GM12878 (cell line): ENCODE data around the gene PRKCZ. TPM values are rescaled to one million over a fixed set of nuclear protein-coding genes. Genes with fewer than 3 reads are reported as not detected.
A peak's percentile ranks its signal among the peaks of the same experiment; 100 is the strongest.

Experiments used
- ATF3 ChIP-seq: IDR thresholded peaks from 2 replicates; pipeline ENCODE4 v1.6.1; 2011; ENCODE audit warnings: low read depth, mild to moderate bottlenecking, low read length, moderate library complexity, borderline replicate concordance; ENCODE audit errors: extremely low read depth
- BHLHE40 ChIP-seq, 2 experiments: fragments of 450-650 bp in 1 of 2; IDR thresholded peaks; 2 replicates each; pipeline ENCODE4 v1.6.1; 2011 to 2017; ENCODE audit warnings: low read depth in 2 of 2, borderline replicate concordance in 1 of 2, improper control_type of control experiment in 1 of 2, low read length in 1 of 2, mild to moderate bottlenecking in 1 of 2
- BRCA1 ChIP-seq: IDR thresholded peaks from 2 replicates; pipeline ENCODE4 v1.6.1; 2011; ENCODE audit warnings: low read depth, low read length, improper control_type of control experiment
- FOXM1 ChIP-seq: IDR thresholded peaks from 2 replicates; pipeline ENCODE4 v1.6.1; 2012; ENCODE audit warnings: low read depth, mild to moderate bottlenecking, inconsistent platforms, low read length, moderate library complexity
- HCFC1 ChIP-seq: fragments of 150-350 bp; IDR thresholded peaks from 2 replicates; pipeline ENCODE4 v1.6.1; 2014; ENCODE audit warnings: low read length
- KAT2A ChIP-seq: conservative IDR thresholded peaks from 2 replicates; pipeline ENCODE4 v1.6.1; 2011; ENCODE audit warnings: low read depth, low read length; ENCODE audit not compliant: control insufficient read depth
- MYC ChIP-seq: IDR thresholded peaks from 2 replicates; pipeline ENCODE4 v1.6.1; 2011; ENCODE audit warnings: mild to moderate bottlenecking, low read length, moderate library complexity, inconsistent platforms; ENCODE audit not compliant: insufficient read depth, insufficient replicate concordance, insufficient read length, severe bottlenecking
- PAX8 ChIP-seq: fragments of 450-650 bp; IDR thresholded peaks from 2 replicates; pipeline ENCODE4 v1.6.1; 2017; ENCODE audit warnings: mild to moderate bottlenecking, moderate library complexity
- POLR2A ChIP-seq: IDR thresholded peaks from 2 replicates; pipeline ENCODE4 v1.6.1; 2011; ENCODE audit warnings: low read depth, mild to moderate bottlenecking, low read length
- RBBP5 ChIP-seq: fragments of 200-600 bp; sonication (generic); conservative IDR thresholded peaks from 2 replicates; pipeline ENCODE4 v1.6.1; 2016
- RCOR1 ChIP-seq: conservative IDR thresholded peaks from 2 replicates; pipeline ENCODE4 v1.6.1; 2012; ENCODE audit warnings: low read depth, low read length, improper control_type of control experiment
- SP1 ChIP-seq: IDR thresholded peaks from one replicate; pipeline ENCODE4 v1.6.1; 2011; ENCODE audit warnings: low read depth, low read length
- WRNIP1 ChIP-seq: IDR thresholded peaks from 2 replicates; pipeline ENCODE4 v1.6.1; 2011; ENCODE audit warnings: low read depth, low read length, improper control_type of control experiment, borderline replicate concordance
- ZNF274 ChIP-seq: IDR thresholded peaks from one replicate; pipeline ENCODE4 v1.8.0; 2011; ENCODE audit not compliant: insufficient read length, insufficient read depth
- ZNF592 ChIP-seq: fragments of 450-650 bp; IDR thresholded peaks from 2 replicates; pipeline ENCODE4 v1.6.1; 2017; ENCODE audit warnings: mild to moderate bottlenecking, moderate library complexity
- polyA plus RNA-seq, 11 experiments: library from polyadenylated mRNA; depleted of rRNA in 4 of 11; unstranded in 6 of 11; stranded (reverse) in 5 of 11; fragments of >200 nt; fragmentation: Nextera tagmentation in 4 of 11; fragmentation: Illumina TruSeq in 1 of 11; extraction: Ambion mirVana in 4 of 11; extraction: Trizol in 1 of 11; gene quantifications; 1 replicate in 1 of 11; 2 replicates in 10 of 11; pipeline versions ENCODE4 v1.2.1 to v1.2.3, GENCODE V29; 2011 to 2016; ENCODE audit warnings: inconsistent platforms in 2 of 11, missing spikeins in 2 of 11, low read depth in 1 of 11
- total RNA-seq, 4 experiments: library from RNA; depleted of rRNA in 3 of 4; stranded (reverse); fragments of >200 nt in 3 of 4; fragmentation: Illumina TruSeq in 1 of 4; extraction: Trizol in 1 of 4; gene quantifications; 2 replicates each; pipeline versions ENCODE4 v1.2.1 to v1.2.3, GENCODE V29; 2013 to 2021
- TF ChIP-seq, protein P1 (sequence below), 3 experiments: IDR thresholded peaks in 2 of 3; conservative IDR thresholded peaks in 1 of 3; 2 replicates each; pipeline ENCODE4 v1.5.1; 2011; ENCODE audit warnings: low read depth in 3 of 3, low read length in 3 of 3, mild to moderate bottlenecking in 3 of 3, control low read depth in 2 of 3, moderate library complexity in 2 of 3, inconsistent platforms in 1 of 3, mixed read lengths in 1 of 3; ENCODE audit not compliant: control insufficient read depth in 2 of 3, insufficient read depth in 1 of 3; ENCODE audit errors: extremely low read depth in 1 of 3
- TF ChIP-seq, protein P2 (sequence below): fragments of 450-650 bp; formaldehyde crosslinking; IDR thresholded peaks from 2 replicates; pipeline ENCODE4 v1.4.0; 2022; ENCODE audit warnings: mild to moderate bottlenecking, moderate library complexity

PRKCZ gene
- total and polyA plus RNA-seq, 10 of the 15 experiments (the other 5 are each of a cell fraction or from before 2014, with no cell fraction given), result 0.05 to 1.9 (median 0.64) TPM; not detected in 1

DNA sequence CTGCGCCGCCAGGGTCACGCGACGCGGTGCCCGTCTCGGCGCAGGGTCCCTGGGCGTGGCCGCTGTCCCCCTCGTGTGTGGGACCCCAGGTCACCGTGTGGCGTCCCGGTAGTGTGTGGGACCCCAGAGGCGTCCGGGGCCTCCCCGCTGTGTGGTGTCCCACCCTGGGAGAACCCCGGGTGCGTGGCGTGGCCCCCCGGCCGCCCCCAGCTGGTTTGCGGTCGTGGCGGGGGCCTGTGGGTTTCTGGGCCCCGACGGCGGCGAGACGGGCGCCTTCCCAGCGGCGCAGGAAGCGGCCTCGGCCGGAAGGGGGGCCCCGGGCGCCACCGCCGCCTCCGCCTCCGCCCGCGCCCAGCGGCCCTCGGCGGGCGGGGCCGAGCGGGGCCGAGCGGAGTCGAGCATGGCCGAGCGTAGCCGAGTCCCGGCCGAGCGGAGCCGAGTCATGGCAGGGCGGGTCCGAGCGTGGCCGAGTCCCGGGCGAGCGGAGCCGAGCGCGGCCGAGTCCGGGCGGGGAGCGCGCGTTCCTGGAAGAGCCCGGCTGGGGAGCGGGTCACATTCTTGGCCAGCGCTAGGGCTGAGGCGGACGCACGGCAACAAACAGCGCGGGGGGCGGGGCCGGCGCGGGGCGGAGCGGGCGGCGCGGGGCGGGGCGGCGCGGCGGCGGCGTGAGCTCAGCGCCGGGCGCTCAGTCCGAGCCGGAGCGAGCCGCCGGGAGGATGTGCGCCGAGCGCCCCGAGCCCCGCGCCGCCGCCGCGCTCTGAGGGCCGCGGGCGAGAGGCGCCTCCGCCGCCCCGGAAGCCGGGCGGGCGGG is 177.3 kb downstream of the PRKCZ start (continued):
- TF ChIP-seq RBBP5 (no peak), ATF3 (no peak), BHLHE40 (IDR thresholded peaks at IDR 0.05; ENCODE audit: borderline replicate concordance in 1 of 2, low read depth in 2 of 2, low read length in 1 of 2) (peak in 1 of 2 experiments; percentile 79; a peak in 2 of 4 replicates), KAT2A (no peak), RCOR1 (no peak), ZNF274 (no peak), PAX8 (no peak), ZNF592 (no peak), SP1 (peak; percentile 5), BRCA1 (no peak), HCFC1 (no peak), FOXM1 (no peak), MYC (no peak), POLR2A (peak; percentile 85), WRNIP1 (no peak)
- TF ChIP-seq, protein P1, sequence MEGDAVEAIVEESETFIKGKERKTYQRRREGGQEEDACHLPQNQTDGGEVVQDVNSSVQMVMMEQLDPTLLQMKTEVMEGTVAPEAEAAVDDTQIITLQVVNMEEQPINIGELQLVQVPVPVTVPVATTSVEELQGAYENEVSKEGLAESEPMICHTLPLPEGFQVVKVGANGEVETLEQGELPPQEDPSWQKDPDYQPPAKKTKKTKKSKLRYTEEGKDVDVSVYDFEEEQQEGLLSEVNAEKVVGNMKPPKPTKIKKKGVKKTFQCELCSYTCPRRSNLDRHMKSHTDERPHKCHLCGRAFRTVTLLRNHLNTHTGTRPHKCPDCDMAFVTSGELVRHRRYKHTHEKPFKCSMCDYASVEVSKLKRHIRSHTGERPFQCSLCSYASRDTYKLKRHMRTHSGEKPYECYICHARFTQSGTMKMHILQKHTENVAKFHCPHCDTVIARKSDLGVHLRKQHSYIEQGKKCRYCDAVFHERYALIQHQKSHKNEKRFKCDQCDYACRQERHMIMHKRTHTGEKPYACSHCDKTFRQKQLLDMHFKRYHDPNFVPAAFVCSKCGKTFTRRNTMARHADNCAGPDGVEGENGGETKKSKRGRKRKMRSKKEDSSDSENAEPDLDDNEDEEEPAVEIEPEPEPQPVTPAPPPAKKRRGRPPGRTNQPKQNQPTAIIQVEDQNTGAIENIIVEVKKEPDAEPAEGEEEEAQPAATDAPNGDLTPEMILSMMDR (IDR thresholded peaks at IDR 0.05 in 2 of 3, conservative IDR thresholded peaks at IDR 0.05 in 1 of 3; ENCODE audit: control insufficient read depth in 2 of 3, extremely low read depth in 1 of 3, insufficient read depth in 1 of 3, low read depth in 3 of 3, low read length in 3 of 3), result peak in 1 of 3 experiments; percentile 16; a peak in 1 of 6 replicates
- TF ChIP-seq, protein P2, sequence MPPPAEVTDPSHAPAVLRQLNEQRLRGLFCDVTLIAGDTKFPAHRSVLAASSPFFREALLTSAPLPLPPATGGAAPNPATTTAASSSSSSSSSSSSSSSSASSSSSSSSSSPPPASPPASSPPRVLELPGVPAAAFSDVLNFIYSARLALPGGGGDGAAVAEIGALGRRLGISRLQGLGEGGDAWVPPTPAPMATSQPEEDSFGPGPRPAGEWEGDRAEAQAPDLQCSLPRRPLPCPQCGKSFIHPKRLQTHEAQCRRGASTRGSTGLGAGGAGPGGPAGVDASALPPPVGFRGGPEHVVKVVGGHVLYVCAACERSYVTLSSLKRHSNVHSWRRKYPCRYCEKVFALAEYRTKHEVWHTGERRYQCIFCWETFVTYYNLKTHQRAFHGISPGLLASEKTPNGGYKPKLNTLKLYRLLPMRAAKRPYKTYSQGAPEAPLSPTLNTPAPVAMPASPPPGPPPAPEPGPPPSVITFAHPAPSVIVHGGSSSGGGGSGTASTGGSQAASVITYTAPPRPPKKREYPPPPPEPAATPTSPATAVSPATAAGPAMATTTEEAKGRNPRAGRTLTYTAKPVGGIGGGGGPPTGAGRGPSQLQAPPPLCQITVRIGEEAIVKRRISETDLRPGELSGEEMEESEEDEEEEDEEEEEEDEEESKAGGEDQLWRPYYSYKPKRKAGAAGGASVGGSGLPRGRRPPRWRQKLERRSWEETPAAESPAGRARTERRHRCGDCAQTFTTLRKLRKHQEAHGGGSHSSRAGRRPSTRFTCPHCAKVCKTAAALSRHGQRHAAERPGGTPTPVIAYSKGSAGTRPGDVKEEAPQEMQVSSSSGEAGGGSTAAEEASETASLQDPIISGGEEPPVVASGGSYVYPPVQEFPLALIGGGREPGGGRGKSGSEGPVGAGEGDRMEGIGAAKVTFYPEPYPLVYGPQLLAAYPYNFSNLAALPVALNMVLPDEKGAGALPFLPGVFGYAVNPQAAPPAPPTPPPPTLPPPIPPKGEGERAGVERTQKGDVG (CRISPR knock-in tag), result no peak
